Upper lobe of left lung (tissue), 4 donors: ENCODE results near the gene DLGAP1.

Source experiments
- EP300 ChIP-seq, 4 donors: sonication (generic); formaldehyde crosslinking; IDR thresholded peaks; one replicate each; pipeline ENCODE4 v1.5.1; 2017; ENCODE audit warnings: antibody characterized with exemption in 4 of 4, control low read depth in 2 of 4
- POLR2A ChIP-seq, 4 donors: fragments of 450-650 bp; IDR thresholded peaks; one replicate each; pipeline ENCODE4 v1.5.1; 2016 to 2017; ENCODE audit warnings: antibody characterized with exemption in 4 of 4, mild to moderate bottlenecking in 2 of 4
- POLR2AphosphoS5 ChIP-seq, 2 donors: sonication (generic); formaldehyde crosslinking; IDR thresholded peaks; one replicate each; pipeline ENCODE4 v1.5.1; 2017; ENCODE audit warnings: antibody characterized with exemption in 2 of 2
- TF ChIP-seq, protein P1 (sequence below), 6 experiments: fragments of 450-650 bp in 4 of 6; fragments of 200-600 bp in 2 of 6; sonication (generic) in 2 of 6; IDR thresholded peaks; one replicate each; pipeline ENCODE4 v1.5.1; 2016 to 2019; ENCODE audit warnings: antibody characterized with exemption in 6 of 6

DNA sequence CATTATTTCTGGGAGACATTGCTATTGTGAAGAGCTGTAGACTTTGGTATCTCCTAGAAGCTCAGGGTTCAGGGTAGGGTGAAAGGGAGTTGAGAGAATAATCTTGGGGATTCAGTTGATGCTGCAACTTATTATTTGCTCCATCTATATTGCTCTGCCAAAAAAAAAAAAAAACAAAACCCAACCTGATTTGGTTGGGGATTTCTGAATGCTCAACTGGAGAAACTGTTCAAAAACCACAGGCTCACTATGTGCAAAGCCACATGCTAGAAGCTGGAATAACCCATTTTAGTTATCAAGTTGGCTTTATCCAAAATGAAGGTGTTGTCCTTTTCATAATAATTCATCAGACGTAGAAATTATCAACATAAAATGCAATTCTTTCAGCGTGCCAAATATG is 696.0 kb downstream of the DLGAP1 start:
- TF ChIP-seq POLR2A (IDR thresholded peaks at IDR 0.05) (no peak), EP300 (IDR thresholded peaks at IDR 0.05) (no peak), POLR2AphosphoS5 (IDR thresholded peaks at IDR 0.05) (no peak)
- TF ChIP-seq, protein P1, sequence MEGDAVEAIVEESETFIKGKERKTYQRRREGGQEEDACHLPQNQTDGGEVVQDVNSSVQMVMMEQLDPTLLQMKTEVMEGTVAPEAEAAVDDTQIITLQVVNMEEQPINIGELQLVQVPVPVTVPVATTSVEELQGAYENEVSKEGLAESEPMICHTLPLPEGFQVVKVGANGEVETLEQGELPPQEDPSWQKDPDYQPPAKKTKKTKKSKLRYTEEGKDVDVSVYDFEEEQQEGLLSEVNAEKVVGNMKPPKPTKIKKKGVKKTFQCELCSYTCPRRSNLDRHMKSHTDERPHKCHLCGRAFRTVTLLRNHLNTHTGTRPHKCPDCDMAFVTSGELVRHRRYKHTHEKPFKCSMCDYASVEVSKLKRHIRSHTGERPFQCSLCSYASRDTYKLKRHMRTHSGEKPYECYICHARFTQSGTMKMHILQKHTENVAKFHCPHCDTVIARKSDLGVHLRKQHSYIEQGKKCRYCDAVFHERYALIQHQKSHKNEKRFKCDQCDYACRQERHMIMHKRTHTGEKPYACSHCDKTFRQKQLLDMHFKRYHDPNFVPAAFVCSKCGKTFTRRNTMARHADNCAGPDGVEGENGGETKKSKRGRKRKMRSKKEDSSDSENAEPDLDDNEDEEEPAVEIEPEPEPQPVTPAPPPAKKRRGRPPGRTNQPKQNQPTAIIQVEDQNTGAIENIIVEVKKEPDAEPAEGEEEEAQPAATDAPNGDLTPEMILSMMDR (IDR thresholded peaks at IDR 0.05) = no peak
